SK-N-SH treated with all-trans-retinoic acid at 6 μM for 48 hours (cell line): ENCODE measurements around the gene XDH.
A peak's percentile ranks its signal among the peaks of the same experiment; 100 is the strongest.

Experiments used
- ATAC-seq: fragments of 200-7000 bp; cut with Tn5 transposase; 3 replicates; pipeline ENCODE4 v1.9.1; 2020; ENCODE audit warnings: mild to moderate bottlenecking, moderate library complexity
- ARNTL ChIP-seq: fragments of 450-650 bp; formaldehyde crosslinking; IDR thresholded peaks from 2 replicates; pipeline ENCODE4 v1.5.0; 2020; ENCODE audit warnings: low read depth, mild to moderate bottlenecking, moderate library complexity, borderline replicate concordance
- BACH2 ChIP-seq: fragments of 250-450 bp; sonication (Bioruptor Pico); IDR thresholded peaks from 2 replicates; pipeline ENCODE4 v1.9.0; 2021; ENCODE audit warnings: mild to moderate bottlenecking, borderline replicate concordance
- CSDC2 ChIP-seq: fragments of 250-450 bp; sonication (Bioruptor Pico); IDR thresholded peaks from 2 replicates; pipeline ENCODE4 v1.5.0; 2020; ENCODE audit warnings: mild to moderate bottlenecking, moderate library complexity
- ESRRG ChIP-seq: fragments of 250-450 bp; sonication (Bioruptor Pico); IDR thresholded peaks from 2 replicates; pipeline ENCODE4 v1.6.1; 2021; ENCODE audit warnings: mild to moderate bottlenecking
- GLIS3 ChIP-seq: fragments of 250-450 bp; sonication (Bioruptor Pico); IDR thresholded peaks from 2 replicates; pipeline ENCODE4 v1.5.0; 2020; ENCODE audit warnings: mild to moderate bottlenecking, moderate library complexity
- ISL1 ChIP-seq: fragments of 250-450 bp; sonication (Bioruptor Pico); IDR thresholded peaks from 2 replicates; pipeline ENCODE4 v2.1.2; 2022; ENCODE audit warnings: mild to moderate bottlenecking, moderate library complexity
- OSR1 ChIP-seq: fragments of 250-450 bp; sonication (Bioruptor Pico); IDR thresholded peaks from 2 replicates; pipeline ENCODE4 v1.8.0; 2022; ENCODE audit warnings: moderate library complexity, mild to moderate bottlenecking, inconsistent platforms
- POU6F1 ChIP-seq: fragments of 250-450 bp; sonication (Bioruptor Pico); IDR thresholded peaks from 2 replicates; pipeline ENCODE4 v1.8.0; 2021; ENCODE audit warnings: low read depth, mild to moderate bottlenecking, moderate library complexity, borderline replicate concordance
- RARB ChIP-seq: fragments of 250-450 bp; sonication (Bioruptor Pico); IDR thresholded peaks from 2 replicates; pipeline ENCODE4 v1.8.0; 2021; ENCODE audit warnings: mild to moderate bottlenecking, moderate library complexity
- SNAI2 ChIP-seq: fragments of 250-450 bp; sonication (Bioruptor Pico); IDR thresholded peaks from 2 replicates; pipeline ENCODE4 v1.5.0; 2020; ENCODE audit warnings: mild to moderate bottlenecking, moderate library complexity
- TCF4 ChIP-seq: fragments of 250-450 bp; sonication (Bioruptor Pico); IDR thresholded peaks from 2 replicates; pipeline ENCODE4 v1.8.0; 2021; ENCODE audit warnings: mild to moderate bottlenecking, moderate library complexity, borderline replicate concordance
- TOX ChIP-seq: fragments of 250-450 bp; sonication (Bioruptor Pico); IDR thresholded peaks from 2 replicates; pipeline ENCODE4 v1.8.0; 2021; ENCODE audit warnings: mild to moderate bottlenecking, moderate library complexity, borderline replicate concordance
- TSHZ2 ChIP-seq: fragments of 250-450 bp; sonication (Bioruptor Pico); IDR thresholded peaks from 2 replicates; pipeline ENCODE4 v1.5.0; 2020; ENCODE audit warnings: mild to moderate bottlenecking, moderate library complexity
- ZC3H10 ChIP-seq: fragments of 250-450 bp; sonication (Bioruptor Pico); IDR thresholded peaks from 2 replicates; pipeline ENCODE4 v1.5.1; 2021; ENCODE audit warnings: mild to moderate bottlenecking, moderate library complexity
- ZFP3 ChIP-seq: fragments of 250-450 bp; sonication (Bioruptor Pico); IDR thresholded peaks from 2 replicates; pipeline ENCODE4 v1.5.0; 2020; ENCODE audit warnings: mild to moderate bottlenecking, moderate library complexity
- ZFP30 ChIP-seq: fragments of 450-650 bp; formaldehyde crosslinking; IDR thresholded peaks from 2 replicates; pipeline ENCODE4 v1.5.0; 2022; ENCODE audit warnings: mild to moderate bottlenecking, moderate library complexity
- ZNF565 ChIP-seq: fragments of 450-650 bp; formaldehyde crosslinking; conservative IDR thresholded peaks from 2 replicates; pipeline ENCODE4 v1.5.0; 2020; ENCODE audit warnings: low read depth, mild to moderate bottlenecking, moderate library complexity
- ZNF70 ChIP-seq: fragments of 450-650 bp; formaldehyde crosslinking; IDR thresholded peaks from 2 replicates; pipeline ENCODE4 v1.5.0; 2020; ENCODE audit warnings: mild to moderate bottlenecking, moderate library complexity
- ZNF8 ChIP-seq: fragments of 450-650 bp; formaldehyde crosslinking; IDR thresholded peaks from 2 replicates; pipeline ENCODE4 v1.5.0; 2020; ENCODE audit warnings: mild to moderate bottlenecking, moderate library complexity
- TF ChIP-seq, protein P1 (sequence below): fragments of 250-450 bp; sonication (Bioruptor Pico); IDR thresholded peaks from 2 replicates; pipeline ENCODE4 v1.5.1; 2020; ENCODE audit warnings: low read depth, mild to moderate bottlenecking, moderate library complexity
- TF ChIP-seq, protein P2 (sequence below): fragments of 250-450 bp; sonication (Bioruptor Pico); IDR thresholded peaks from 2 replicates; pipeline ENCODE4 v1.8.0; 2020; ENCODE audit warnings: mild to moderate bottlenecking, moderate library complexity, borderline replicate concordance
- TF ChIP-seq, protein P3 (sequence below): fragments of 250-450 bp; sonication (Bioruptor Pico); IDR thresholded peaks from 2 replicates; pipeline ENCODE4 v1.5.1; 2021; ENCODE audit warnings: mild to moderate bottlenecking, moderate library complexity

XDH gene

GRCh38 chr2:31386172-31386571, 28.4 kb downstream of the XDH start (continued):
- TF ChIP-seq, protein P1, sequence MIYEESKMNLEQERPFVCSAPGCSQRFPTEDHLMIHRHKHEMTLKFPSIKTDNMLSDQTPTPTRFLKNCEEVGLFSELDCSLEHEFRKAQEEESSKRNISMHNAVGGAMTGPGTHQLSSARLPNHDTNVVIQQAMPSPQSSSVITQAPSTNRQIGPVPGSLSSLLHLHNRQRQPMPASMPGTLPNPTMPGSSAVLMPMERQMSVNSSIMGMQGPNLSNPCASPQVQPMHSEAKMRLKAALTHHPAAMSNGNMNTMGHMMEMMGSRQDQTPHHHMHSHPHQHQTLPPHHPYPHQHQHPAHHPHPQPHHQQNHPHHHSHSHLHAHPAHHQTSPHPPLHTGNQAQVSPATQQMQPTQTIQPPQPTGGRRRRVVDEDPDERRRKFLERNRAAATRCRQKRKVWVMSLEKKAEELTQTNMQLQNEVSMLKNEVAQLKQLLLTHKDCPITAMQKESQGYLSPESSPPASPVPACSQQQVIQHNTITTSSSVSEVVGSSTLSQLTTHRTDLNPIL, result no peak
- TF ChIP-seq, protein P2, sequence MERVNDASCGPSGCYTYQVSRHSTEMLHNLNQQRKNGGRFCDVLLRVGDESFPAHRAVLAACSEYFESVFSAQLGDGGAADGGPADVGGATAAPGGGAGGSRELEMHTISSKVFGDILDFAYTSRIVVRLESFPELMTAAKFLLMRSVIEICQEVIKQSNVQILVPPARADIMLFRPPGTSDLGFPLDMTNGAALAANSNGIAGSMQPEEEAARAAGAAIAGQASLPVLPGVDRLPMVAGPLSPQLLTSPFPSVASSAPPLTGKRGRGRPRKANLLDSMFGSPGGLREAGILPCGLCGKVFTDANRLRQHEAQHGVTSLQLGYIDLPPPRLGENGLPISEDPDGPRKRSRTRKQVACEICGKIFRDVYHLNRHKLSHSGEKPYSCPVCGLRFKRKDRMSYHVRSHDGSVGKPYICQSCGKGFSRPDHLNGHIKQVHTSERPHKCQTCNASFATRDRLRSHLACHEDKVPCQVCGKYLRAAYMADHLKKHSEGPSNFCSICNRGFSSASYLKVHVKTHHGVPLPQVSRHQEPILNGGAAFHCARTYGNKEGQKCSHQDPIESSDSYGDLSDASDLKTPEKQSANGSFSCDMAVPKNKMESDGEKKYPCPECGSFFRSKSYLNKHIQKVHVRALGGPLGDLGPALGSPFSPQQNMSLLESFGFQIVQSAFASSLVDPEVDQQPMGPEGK (CRISPR knock-in tag), result no peak
- no peak for TF ChIP-seq ESRRG (CRISPR knock-in tag)
- TF ChIP-seq TCF4, result no peak
- TF ChIP-seq CSDC2 (CRISPR knock-in tag), result no peak

GRCh38 chr2:31384771-31385276, 29.7 kb downstream of the XDH start:
- ATAC-seq, result peak; percentile 75
- TF ChIP-seq ISL1 (CRISPR knock-in tag) (no peak), CSDC2 (CRISPR knock-in tag) (no peak), ZNF8 (CRISPR knock-in tag) (no peak), ZNF565 (CRISPR knock-in tag) (no peak), SNAI2 (CRISPR knock-in tag) (no peak), ZFP30 (CRISPR knock-in tag) (no peak), OSR1 (CRISPR knock-in tag) (no peak), TOX (CRISPR knock-in tag) (no peak), ZFP3 (no peak), TCF4 (no peak)
- TF ChIP-seq, protein P2 (CRISPR knock-in tag), result no peak
- TF ChIP-seq, protein P3, sequence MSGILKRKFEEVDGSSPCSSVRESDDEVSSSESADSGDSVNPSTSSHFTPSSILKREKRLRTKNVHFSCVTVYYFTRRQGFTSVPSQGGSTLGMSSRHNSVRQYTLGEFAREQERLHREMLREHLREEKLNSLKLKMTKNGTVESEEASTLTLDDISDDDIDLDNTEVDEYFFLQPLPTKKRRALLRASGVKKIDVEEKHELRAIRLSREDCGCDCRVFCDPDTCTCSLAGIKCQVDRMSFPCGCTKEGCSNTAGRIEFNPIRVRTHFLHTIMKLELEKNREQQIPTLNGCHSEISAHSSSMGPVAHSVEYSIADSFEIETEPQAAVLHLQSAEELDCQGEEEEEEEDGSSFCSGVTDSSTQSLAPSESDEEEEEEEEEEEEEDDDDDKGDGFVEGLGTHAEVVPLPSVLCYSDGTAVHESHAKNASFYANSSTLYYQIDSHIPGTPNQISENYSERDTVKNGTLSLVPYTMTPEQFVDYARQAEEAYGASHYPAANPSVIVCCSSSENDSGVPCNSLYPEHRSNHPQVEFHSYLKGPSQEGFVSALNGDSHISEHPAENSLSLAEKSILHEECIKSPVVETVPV (CRISPR knock-in tag), result no peak

GRCh38 chr2:31384351-31384750, 30.2 kb downstream of the XDH start:
- TF ChIP-seq, protein P3 (CRISPR knock-in tag), result no peak
- TF ChIP-seq POU6F1 (CRISPR knock-in tag) (no peak), BACH2 (CRISPR knock-in tag) (no peak), ZNF70 (no peak), GLIS3 (CRISPR knock-in tag) (no peak), CSDC2 (CRISPR knock-in tag) (no peak), ZC3H10 (CRISPR knock-in tag) (no peak), SNAI2 (CRISPR knock-in tag) (no peak), OSR1 (CRISPR knock-in tag) (no peak), ESRRG (CRISPR knock-in tag) (no peak), RARB (no peak), TSHZ2 (CRISPR knock-in tag) (no peak), ZFP3 (no peak), ARNTL (CRISPR knock-in tag) (no peak), TCF4 (no peak), ZNF8 (CRISPR knock-in tag) (no peak), ZFP30 (CRISPR knock-in tag) (no peak), TOX (CRISPR knock-in tag) (no peak)
- TF ChIP-seq, protein P1, result no peak
- peak; percentile 85 for ATAC-seq
